GM12872 (cell line): ENCODE results near the gene ITFG1.

Source experiments
- TF ChIP-seq, protein P1 (sequence below): IDR thresholded peaks from 3 replicates; pipeline ENCODE4 v1.5.1; 2011; ENCODE audit warnings: low read depth, mild to moderate bottlenecking, low read length, moderate library complexity; ENCODE audit not compliant: insufficient read depth

The ITFG1 gene

DNA sequence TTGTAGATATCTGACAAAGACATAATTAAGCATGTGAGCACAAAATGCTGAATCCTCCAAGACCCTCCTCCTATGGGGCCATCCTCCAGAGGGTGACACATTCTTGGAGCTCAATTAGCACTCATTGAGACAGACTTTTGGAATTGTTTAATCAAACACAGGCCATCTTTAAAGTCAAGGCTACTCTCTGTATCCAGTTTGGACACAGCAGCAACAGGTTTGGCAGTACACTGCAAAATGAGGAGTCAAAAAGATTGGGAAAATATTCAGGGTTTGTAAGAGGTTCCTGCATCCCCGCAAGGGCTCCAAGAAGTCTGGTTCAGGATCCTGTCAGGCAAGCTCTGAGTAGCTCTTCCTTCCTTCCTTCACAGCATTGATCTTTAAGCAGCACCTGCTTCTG lies 1.3 kb downstream of the ITFG1 start:
- TF ChIP-seq, protein P1, sequence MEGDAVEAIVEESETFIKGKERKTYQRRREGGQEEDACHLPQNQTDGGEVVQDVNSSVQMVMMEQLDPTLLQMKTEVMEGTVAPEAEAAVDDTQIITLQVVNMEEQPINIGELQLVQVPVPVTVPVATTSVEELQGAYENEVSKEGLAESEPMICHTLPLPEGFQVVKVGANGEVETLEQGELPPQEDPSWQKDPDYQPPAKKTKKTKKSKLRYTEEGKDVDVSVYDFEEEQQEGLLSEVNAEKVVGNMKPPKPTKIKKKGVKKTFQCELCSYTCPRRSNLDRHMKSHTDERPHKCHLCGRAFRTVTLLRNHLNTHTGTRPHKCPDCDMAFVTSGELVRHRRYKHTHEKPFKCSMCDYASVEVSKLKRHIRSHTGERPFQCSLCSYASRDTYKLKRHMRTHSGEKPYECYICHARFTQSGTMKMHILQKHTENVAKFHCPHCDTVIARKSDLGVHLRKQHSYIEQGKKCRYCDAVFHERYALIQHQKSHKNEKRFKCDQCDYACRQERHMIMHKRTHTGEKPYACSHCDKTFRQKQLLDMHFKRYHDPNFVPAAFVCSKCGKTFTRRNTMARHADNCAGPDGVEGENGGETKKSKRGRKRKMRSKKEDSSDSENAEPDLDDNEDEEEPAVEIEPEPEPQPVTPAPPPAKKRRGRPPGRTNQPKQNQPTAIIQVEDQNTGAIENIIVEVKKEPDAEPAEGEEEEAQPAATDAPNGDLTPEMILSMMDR: no peak

DNA sequence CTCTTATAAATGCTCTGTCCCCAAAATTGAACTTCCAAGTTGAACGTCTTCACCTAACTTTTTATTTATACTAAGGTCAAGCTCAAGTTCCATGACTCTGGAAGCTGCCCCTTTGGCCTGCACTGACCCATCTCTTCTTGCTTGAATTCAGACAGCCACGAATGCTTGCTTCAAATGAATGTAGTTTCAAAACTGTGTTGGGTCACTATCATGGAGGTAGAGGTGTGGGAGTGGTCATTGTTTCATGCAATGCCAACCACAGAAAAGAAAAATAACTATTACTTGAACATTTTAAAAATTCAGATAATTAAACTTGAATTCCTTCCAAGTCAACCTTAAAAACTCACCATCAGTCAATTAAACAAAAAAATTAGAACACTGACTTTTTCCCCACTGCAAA lies 2.5 kb downstream of the ITFG1 start:
- TF ChIP-seq, protein P1: no peak

DNA sequence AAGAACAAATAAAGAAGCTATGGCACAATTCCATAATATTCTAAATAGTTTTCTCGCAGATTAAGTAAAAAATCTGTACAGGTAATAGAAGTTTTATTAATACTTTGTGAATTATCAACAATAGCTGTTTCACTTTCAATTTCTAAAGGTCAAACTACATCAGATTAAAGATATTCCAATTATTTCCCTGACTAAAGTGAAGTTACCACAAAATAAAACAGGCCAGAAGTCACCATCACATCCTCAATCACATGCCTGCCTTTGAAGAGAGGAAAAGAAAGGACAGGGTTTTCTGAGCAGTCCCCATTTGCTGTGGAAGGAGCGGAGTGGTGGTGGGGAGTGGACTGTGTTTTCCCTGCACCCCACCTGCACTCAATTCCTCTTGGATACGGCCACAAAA lies 11.1 kb downstream of the ITFG1 start:
- TF ChIP-seq, protein P1: no peak

- TF ChIP-seq, protein P1: no peak
These were observed 11.9 kb downstream of the ITFG1 start for GRCh38 chr16:47448830-47449575.

GRCh38 chr16:47446431-47446830 lies 14.4 kb downstream of the ITFG1 start:
- TF ChIP-seq, protein P1: no peak

- TF ChIP-seq, protein P1: no peak
These were observed 28.9 kb downstream of the ITFG1 start for GRCh38 chr16:47431960-47432359.

- TF ChIP-seq, protein P1: no peak
These were observed 34.1 kb downstream of the ITFG1 start for GRCh38 chr16:47426806-47427205.
